Chondrocyte (in vitro differentiated cells): ENCODE measurements around the gene NKD1. TPM values are rescaled to one million over a fixed set of nuclear protein-coding genes. Genes with fewer than 3 reads are reported as not detected.

Experiments used
- DNase-seq: peaks from one replicate; pipeline ENCODE4 v3.0.0; 2021; ENCODE audit warnings: mixed read lengths, low spot score
- H3K27ac Mint-ChIP-seq: one replicate; pipeline ENCODE4 v1.8.0; 2021; ENCODE audit warnings: mild to moderate bottlenecking, moderate library complexity, mixed read lengths; ENCODE audit not compliant: unreplicated experiment
- H3K27me3 Mint-ChIP-seq: 2 replicates; pipeline ENCODE4 v1.8.0; 2021; ENCODE audit warnings: low read depth, mixed read lengths
- H3K36me3 Mint-ChIP-seq: 2 replicates; pipeline ENCODE4 v1.8.0; 2021; ENCODE audit warnings: low read depth, mixed read lengths
- H3K4me1 Mint-ChIP-seq: 2 replicates; pipeline ENCODE4 v1.8.0; 2021; ENCODE audit warnings: low read depth, mild to moderate bottlenecking, mixed read lengths
- H3K4me3 Mint-ChIP-seq: one replicate; pipeline ENCODE4 v1.8.0; 2021; ENCODE audit warnings: mild to moderate bottlenecking, moderate library complexity, mixed read lengths; ENCODE audit not compliant: unreplicated experiment
- H3K9me3 Mint-ChIP-seq: 2 replicates; pipeline ENCODE4 v1.8.0; 2021; ENCODE audit warnings: low read depth, mixed read lengths
- CTCF ChIP-seq: fragments of 200-600 bp; sonication (generic); IDR thresholded peaks from 2 replicates; pipeline ENCODE4 v1.5.0; 2021; ENCODE audit warnings: antibody characterized with exemption, mild to moderate bottlenecking, moderate library complexity
- total RNA-seq: library from RNA; stranded (reverse); gene quantifications from 3 replicates; pipeline ENCODE4 v1.2.1, GENCODE V29; 2021

NKD1 gene
- total RNA-seq, 1 donor from 2014 or later: 8.0 TPM

- no peak overlapping the region for H3K27ac Mint-ChIP-seq
- peaks cover 5% of the 10 kb centered on the region for H3K4me1 Mint-ChIP-seq
- DNase-seq: peak; percentile 52
- H3K27me3 Mint-ChIP-seq: no peaks in the 10 kb centered on the region
- H3K9me3 Mint-ChIP-seq: no peaks in the 10 kb centered on the region
- H3K36me3 Mint-ChIP-seq: no peaks in the 10 kb centered on the region
- TF ChIP-seq CTCF: no peak
- H3K4me3 Mint-ChIP-seq: no peak overlapping the region
Observed at GRCh38 chr16:50594308-50595260, 46.4 kb downstream of the NKD1 start.

GRCh38 chr16:50595859-50596258, 47.7 kb downstream of the NKD1 start:
- no peak overlapping the region for H3K27ac Mint-ChIP-seq
- H3K4me1 Mint-ChIP-seq: peaks cover 17% of the 10 kb centered on the region
- H3K4me3 Mint-ChIP-seq: no peak overlapping the region
- no peaks in the 10 kb centered on the region for H3K27me3 Mint-ChIP-seq
- H3K36me3 Mint-ChIP-seq: no peaks in the 10 kb centered on the region
- no peak for DNase-seq
- H3K9me3 Mint-ChIP-seq: no peaks in the 10 kb centered on the region
- TF ChIP-seq CTCF: no peak

GRCh38 chr16:50596762-50597450, 48.7 kb downstream of the NKD1 start:
- no peak overlapping the region for H3K4me3 Mint-ChIP-seq
- H3K27ac Mint-ChIP-seq: no peak overlapping the region
- DNase-seq: no peak
- no peak for TF ChIP-seq CTCF
- H3K27me3 Mint-ChIP-seq: no peaks in the 10 kb centered on the region
- H3K9me3 Mint-ChIP-seq: no peaks in the 10 kb centered on the region
- peaks cover 21% of the 10 kb centered on the region for H3K4me1 Mint-ChIP-seq
- H3K36me3 Mint-ChIP-seq: no peaks in the 10 kb centered on the region

GRCh38 chr16:50597563-50598255, 49.5 kb downstream of the NKD1 start:
- H3K9me3 Mint-ChIP-seq: no peaks in the 10 kb centered on the region
- H3K27me3 Mint-ChIP-seq: no peaks in the 10 kb centered on the region
- no peak for DNase-seq
- H3K4me1 Mint-ChIP-seq: peaks cover 23% of the 10 kb centered on the region
- no peak for TF ChIP-seq CTCF
- no peaks in the 10 kb centered on the region for H3K36me3 Mint-ChIP-seq
- H3K4me3 Mint-ChIP-seq: no peak overlapping the region
- no peak overlapping the region for H3K27ac Mint-ChIP-seq
